ENCODE data around the gene SLX9. TPM values are rescaled to one million over a fixed set of nuclear protein-coding genes. Genes with fewer than 3 reads are reported as not detected.
"Not testable (repeated sequence)": the region's sequence is repeated elsewhere in the genome, so short reads cannot be mapped to it uniquely, and the experiment has no call there.

The SLX9 gene
- total and polyA plus RNA-seq, 5 experiments from 2014 or later = 11.7 to 27.9 (median 13.5) TPM

DNA sequence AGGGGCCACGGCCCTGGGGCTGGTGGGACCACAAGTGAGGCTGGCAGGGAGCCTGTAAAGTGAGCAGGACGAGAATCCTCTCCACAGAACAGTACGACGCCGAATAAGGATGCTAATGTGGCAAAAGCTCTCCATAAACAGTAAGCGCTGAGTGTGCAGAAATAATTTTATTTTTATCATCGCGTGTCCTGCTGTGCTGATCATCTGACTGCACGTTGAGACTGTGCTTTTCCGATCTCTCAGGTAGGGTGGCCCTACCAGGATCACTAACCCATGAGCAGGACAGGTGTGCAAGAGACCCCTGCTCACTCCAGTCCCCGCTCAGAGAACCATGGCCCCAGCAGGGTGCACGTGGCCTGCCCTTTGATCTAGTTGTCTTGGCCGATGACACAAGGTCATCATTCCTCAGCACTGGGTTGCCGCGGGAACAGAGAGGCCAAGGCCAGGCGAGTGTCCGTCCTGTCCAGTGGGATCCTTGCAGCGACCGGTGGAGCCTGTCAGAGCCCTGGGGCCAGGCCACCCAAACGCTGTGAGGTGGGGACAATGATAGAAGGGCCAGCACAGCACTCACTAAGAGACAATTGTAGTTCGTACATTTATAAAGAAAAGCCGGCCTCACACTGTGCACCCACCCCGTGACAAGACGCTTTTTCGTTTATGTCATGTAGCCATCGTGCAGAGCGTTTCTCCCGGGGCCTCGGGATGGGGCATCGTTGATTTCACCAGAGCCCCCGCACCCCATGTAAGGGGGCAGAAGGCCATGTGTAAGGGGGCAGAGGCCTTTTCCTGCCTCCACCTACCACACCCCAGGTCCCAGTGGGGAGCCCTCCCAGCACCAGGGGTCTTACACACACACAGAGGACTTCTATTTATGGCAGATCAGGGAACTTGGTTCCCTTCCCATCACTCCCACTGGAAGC is 81.9 kb downstream of the SLX9 start:
- peaks cover 4 to 10% (median 8%) of the 10 kb centered on the region in 4 donors for H3K4me1 Mint-ChIP-seq
- ATAC-seq (no peak), DNase-seq (no peak)
- peaks cover 0 to 13% (median 0%) of the 10 kb centered on the region in 3 donors for H3K36me3 Mint-ChIP-seq
- peaks cover 0 to 17% (median 7%) of the 10 kb centered on the region in 9 donors for H3K9me3 Mint-ChIP-seq
- peak overlapping the region in 3 of 10 donors; percentile 48 to 60 (median 50) for H3K4me3 Mint-ChIP-seq
- H3K27ac Mint-ChIP-seq = peak overlapping the region in 2 of 10 donors; percentile 22 to 49
- peaks cover 8 to 32% (median 21%) of the 10 kb centered on the region in 5 donors for H3K27me3 Mint-ChIP-seq
- POLR2A ChIA-PET = no interaction called here

GRCh38 chr21:45022348-45022675 is 82.5 kb downstream of the SLX9 start:
- peaks cover 0 to 13% (median 0%) of the 10 kb centered on the region in 3 donors for H3K36me3 Mint-ChIP-seq
- H3K9me3 Mint-ChIP-seq = peaks cover 0 to 17% (median 7%) of the 10 kb centered on the region in 9 donors
- H3K4me3 Mint-ChIP-seq = no peak overlapping the region
- H3K27me3 Mint-ChIP-seq = peaks cover 6 to 25% (median 15%) of the 10 kb centered on the region in 5 donors
- H3K27ac Mint-ChIP-seq = peak overlapping the region in 1 of 10 donors; percentile 22
- POLR2A ChIA-PET = no interaction called here
- ATAC-seq = no peak
- H3K4me1 Mint-ChIP-seq = peaks cover 4 to 10% (median 8%) of the 10 kb centered on the region in 4 donors
- DNase-seq = peak in 1 of 10 donors; percentile 52

DNA sequence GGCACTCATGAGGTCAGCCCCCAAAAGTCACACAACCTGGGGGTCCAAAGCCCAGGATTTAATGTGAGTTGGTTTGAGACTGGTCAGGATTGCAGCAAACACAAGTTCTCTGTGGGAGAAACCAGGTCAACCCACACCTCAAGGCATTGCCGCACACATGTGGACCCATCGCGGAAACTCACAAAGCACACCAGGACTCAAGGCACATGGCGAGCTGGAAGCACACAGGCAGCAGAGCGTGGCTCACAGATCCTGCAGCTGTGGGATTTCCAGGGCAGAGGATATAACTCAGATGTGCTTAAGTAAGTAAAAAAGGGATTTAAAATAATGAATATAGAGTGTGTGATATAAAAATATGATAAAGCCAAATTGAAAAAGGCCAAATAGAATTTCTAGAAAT is 82.9 kb downstream of the SLX9 start:
- ATAC-seq (no peak), DNase-seq (no peak)
- Mint-ChIP-seq H3K27ac (no peak overlapping the region), H3K4me1 (peaks cover 2 to 7% (median 4%) of the 10 kb centered on the region in 4 donors), H3K4me3 (no peak overlapping the region), H3K36me3 (peaks cover 0 to 10% (median 0%) of the 10 kb centered on the region in 3 donors), H3K27me3 (peaks cover 3 to 21% (median 11%) of the 10 kb centered on the region in 5 donors), H3K9me3 (peaks cover 0 to 17% (median 7%) of the 10 kb centered on the region in 9 donors)
- POLR2A ChIA-PET = no interaction called here

DNA sequence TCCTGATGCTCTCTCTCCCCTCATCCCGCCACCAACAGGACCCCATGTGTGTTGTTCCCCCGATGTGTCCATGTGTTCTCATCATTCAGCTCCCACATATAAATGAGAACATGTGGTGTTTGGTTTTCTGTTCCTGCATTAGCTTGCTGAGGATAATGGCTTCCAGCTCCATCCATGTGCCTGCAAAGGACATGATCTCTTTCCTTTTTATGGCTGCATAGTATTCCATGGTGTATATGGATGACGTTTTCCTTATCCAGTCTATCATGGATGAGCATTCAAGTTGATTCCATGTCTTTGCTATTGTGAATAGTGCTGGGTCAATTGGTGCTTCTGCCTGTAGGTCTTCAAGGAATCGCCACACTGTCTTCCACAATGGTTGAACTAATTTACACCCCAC is 84.7 kb downstream of the SLX9 start:
- peak in 1 of 10 donors; percentile 40 for DNase-seq
- H3K36me3 Mint-ChIP-seq, H3K4me3 Mint-ChIP-seq, ATAC-seq, H3K4me1 Mint-ChIP-seq, POLR2A ChIA-PET: not testable (repeated sequence)
- Mint-ChIP-seq H3K9me3 (peaks cover 0 to 17% (median 7%) of the 10 kb centered on the region in 9 donors), H3K27me3 (peaks cover 0 to 15% (median 7%) of the 10 kb centered on the region in 5 donors), H3K27ac (peak overlapping the region in 1 of 10 donors; percentile 8)

DNA sequence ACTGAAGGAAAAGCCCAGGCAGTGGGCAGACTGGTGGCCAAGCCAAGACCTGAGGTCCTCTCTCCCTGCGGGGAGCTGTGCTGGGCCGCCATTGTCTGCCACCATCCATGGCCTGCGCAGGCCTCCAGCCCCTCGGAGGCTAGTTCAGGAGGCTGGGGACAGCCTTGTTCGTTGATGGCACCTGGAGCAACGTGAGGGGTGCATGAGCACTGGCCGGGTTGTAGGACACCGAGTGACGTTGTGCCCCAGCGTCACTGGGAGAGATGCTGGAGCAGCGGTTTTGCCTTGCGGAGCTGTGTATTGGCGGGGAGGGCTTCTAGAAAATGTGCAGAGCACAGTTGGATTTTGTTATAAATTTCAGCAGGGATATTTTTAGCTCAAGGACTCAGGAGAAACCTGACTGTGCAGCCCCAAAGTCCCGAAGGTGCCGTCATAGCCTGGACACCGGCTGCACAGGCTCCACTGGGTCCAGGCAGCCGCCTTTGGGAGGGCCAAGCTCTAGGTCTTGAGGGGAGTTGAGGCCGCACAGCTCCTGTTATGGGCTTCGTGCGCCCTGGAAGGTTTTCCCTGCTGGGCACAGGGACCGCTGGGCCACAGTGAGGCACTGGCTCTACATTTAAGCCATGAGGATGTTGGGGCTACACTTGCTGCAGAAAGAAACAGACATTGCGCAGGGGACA is 86.4 kb downstream of the SLX9 start:
- POLR2A ChIA-PET = no interaction called here
- Mint-ChIP-seq H3K9me3 (peaks cover 0 to 17% (median 7%) of the 10 kb centered on the region in 9 donors), H3K27me3 (peaks cover 0 to 9% (median 0%) of the 10 kb centered on the region in 5 donors), H3K27ac (peak overlapping the region in 1 of 10 donors; percentile 67), H3K4me1 (no peaks in the 10 kb centered on the region), H3K36me3 (peaks cover 0 to 5% (median 0%) of the 10 kb centered on the region in 3 donors), H3K4me3 (no peak overlapping the region)
- DNase-seq (no peak), ATAC-seq (no peak)

Other genes starting within 250 kb of the SLX9 start
- not detected for gene KRTAP10-12, start 242.9 kb upstream of the SLX9 start, total RNA-seq
- gene KRTAP10-12, start 242.9 kb upstream of the SLX9 start, polyA plus RNA-seq = not detected
- gene TSPEAR, start 228.5 kb upstream of the SLX9 start, total RNA-seq = not detected
- under 1 TPM in 1 of 3 donors, not detected in 2; 0.07 TPM for gene TSPEAR, start 228.5 kb upstream of the SLX9 start, polyA plus RNA-seq
- 100 to 1,000 TPM; 167 to 186 TPM for gene UBE2G2, start 138.2 kb upstream of the SLX9 start, total RNA-seq
- gene UBE2G2, start 138.2 kb upstream of the SLX9 start, polyA plus RNA-seq = 10 to 100 TPM; 56.2 to 72.8 (median 62.3) TPM
- 10 to 100 TPM; 50.2 to 54.6 TPM for gene SUMO3, start 122.0 kb upstream of the SLX9 start, total RNA-seq
- 10 to 100 TPM; 82.8 to 94.1 (median 86.7) TPM for gene SUMO3, start 122.0 kb upstream of the SLX9 start, polyA plus RNA-seq
- 10 to 100 TPM; 62.0 to 68.7 TPM for gene PTTG1IP, start 66.3 kb upstream of the SLX9 start, total RNA-seq
- gene PTTG1IP, start 66.3 kb upstream of the SLX9 start, polyA plus RNA-seq = 10 to 100 TPM; 42.4 to 54.1 (median 44.3) TPM
- 100 to 1,000 TPM; 177 to 180 TPM for gene ITGB2, start 19.1 kb upstream of the SLX9 start, total RNA-seq
- gene ITGB2, start 19.1 kb upstream of the SLX9 start, polyA plus RNA-seq = 100 to 1,000 TPM; 423 to 549 (median 524) TPM
- gene ADARB1, start 134.6 kb downstream of the SLX9 start, total RNA-seq = 10 to 100 TPM; 34.3 to 36.9 TPM
- 1 to 10 TPM; 2.9 to 7.7 (median 5.2) TPM for gene ADARB1, start 134.6 kb downstream of the SLX9 start, polyA plus RNA-seq

All from naive thymus-derived CD8-positive, alpha-beta T cell (primary cell).